IMR-90 (cell line): ENCODE data around the gene SKA3. TPM values are rescaled to one million over a fixed set of nuclear protein-coding genes. Genes with fewer than 3 reads are reported as not detected.

Experiments used
- ATAC-seq: fragments of 200-7000 bp; cut with Tn5 transposase; 2 replicates; pipeline ENCODE4 v1.9.1; 2020; ENCODE audit warnings: low read depth, mild to moderate bottlenecking, moderate library complexity
- BruUV-seq: library from RNA; stranded (reverse); fragments of 400-500 nt; replicated peaks from 2 replicates; lab custom pipeline; 2021; lab: Mats Ljungman, UMichigan
- CTCF ChIA-PET: fragments of 300-600 bp; formaldehyde crosslinking; extraction: SDS; loops from one replicate; lab custom pipeline; 2021; ENCODE audit warnings: antibody characterized with exemption; lab: Yijun Ruan, JAX
- POLR2A ChIA-PET: fragments of 300-600 bp; sonication (Branson Sonifier 250); formaldehyde crosslinking; loops from one replicate; lab custom pipeline; 2022; ENCODE audit warnings: antibody characterized with exemption; ENCODE audit not compliant: unreplicated experiment; lab: Charles Lee
- DNase-seq: peaks from one replicate; pipeline ENCODE4 v3.0.0; 2013
- H2AFZ ChIP-seq: replicated peaks from 2 replicates; pipeline ENCODE3; 2013; ENCODE audit warnings: low read length, mild to moderate bottlenecking; ENCODE audit not compliant: poor library complexity
- H2AK5ac ChIP-seq: 2 replicates; pipeline ENCODE4 v1.6.1; 2013; ENCODE audit warnings: low read depth, low read length, inconsistent platforms
- H2AK9ac ChIP-seq: replicated peaks from 2 replicates; pipeline ENCODE3; 2013; ENCODE audit warnings: mild to moderate bottlenecking, low read depth, low read length, moderate library complexity; ENCODE audit not compliant: poor library complexity
- H2BK120ac ChIP-seq: 2 replicates; pipeline ENCODE4 v1.6.1; 2013; ENCODE audit warnings: low read depth, low read length, inconsistent platforms
- H2BK15ac ChIP-seq: 3 replicates; pipeline ENCODE4 v1.6.1; 2013; ENCODE audit warnings: low read depth, low read length, inconsistent platforms
- H2BK20ac ChIP-seq: 2 replicates; pipeline ENCODE4 v1.6.1; 2013; ENCODE audit warnings: low read depth, mild to moderate bottlenecking, inconsistent platforms, low read length, moderate library complexity
- H2BK5ac ChIP-seq: 2 replicates; pipeline ENCODE4 v1.6.1; 2013; ENCODE audit warnings: mild to moderate bottlenecking, low read depth, low read length, inconsistent platforms; ENCODE audit not compliant: poor library complexity, severe bottlenecking
- H3K14ac ChIP-seq: replicated peaks from 2 replicates; pipeline ENCODE4 v1.6.1; 2013; ENCODE audit warnings: low read depth, low read length, inconsistent platforms
- H3K18ac ChIP-seq: 2 replicates; pipeline ENCODE4 v1.6.1; 2013; ENCODE audit warnings: low read depth, low read length, control low read depth
- H3K23ac ChIP-seq: 2 replicates; pipeline ENCODE4 v1.6.1; 2013; ENCODE audit warnings: low read depth, low read length, inconsistent platforms
- H3K27ac ChIP-seq: 2 replicates; pipeline ENCODE4 v1.5.1; 2013; ENCODE audit warnings: mild to moderate bottlenecking, control low read depth, low read length; ENCODE audit not compliant: insufficient read depth
- H3K27me3 ChIP-seq: 2 replicates; pipeline ENCODE4 v1.6.1; 2013; ENCODE audit warnings: low read length; ENCODE audit not compliant: control insufficient read depth, insufficient read depth
- H3K36me3 ChIP-seq: 2 replicates; pipeline ENCODE4 v1.6.1; 2013; ENCODE audit warnings: low read length, mixed read lengths; ENCODE audit not compliant: control insufficient read depth, insufficient read depth
- H3K4ac ChIP-seq: 2 replicates; pipeline ENCODE4 v1.6.1; 2013; ENCODE audit warnings: low read depth, low read length, inconsistent platforms
- H3K4me1 ChIP-seq: 2 replicates; pipeline ENCODE4 v1.6.1; 2013; ENCODE audit warnings: low read length, mixed read lengths; ENCODE audit not compliant: control insufficient read depth, insufficient read depth
- H3K4me2 ChIP-seq: 2 replicates; pipeline ENCODE4 v1.6.1; 2013; ENCODE audit warnings: low read depth, mild to moderate bottlenecking, control low read depth, low read length, moderate library complexity
- H3K4me3 ChIP-seq: 2 replicates; pipeline ENCODE4 v1.5.1; 2013; ENCODE audit warnings: low read depth, mild to moderate bottlenecking, control low read depth, low read length, moderate library complexity; ENCODE audit not compliant: insufficient read depth
- H3K56ac ChIP-seq: 2 replicates; pipeline ENCODE4 v1.6.1; 2013; ENCODE audit warnings: low read length, inconsistent platforms; ENCODE audit not compliant: insufficient read depth; ENCODE audit errors: extremely low read depth
- H3K79me1 ChIP-seq, 2 experiments: 2 replicates each; pipeline ENCODE4 v1.6.1; 2013; ENCODE audit warnings: low read length in 2 of 2, inconsistent platforms in 1 of 2, low read depth in 1 of 2
- H3K9ac ChIP-seq: 2 replicates; pipeline ENCODE4 v1.6.1; 2013; ENCODE audit warnings: low read depth, low read length, control low read depth
- H3K9me1 ChIP-seq: 2 replicates; pipeline ENCODE4 v1.6.1; 2013; ENCODE audit warnings: low read length, inconsistent platforms; ENCODE audit not compliant: insufficient read depth
- H3K9me3 ChIP-seq: 2 replicates; pipeline ENCODE4 v1.6.1; 2013; ENCODE audit warnings: low read length; ENCODE audit not compliant: control insufficient read depth, insufficient read depth
- H4K20me1 ChIP-seq: 2 replicates; pipeline ENCODE4 v1.6.1; 2013; ENCODE audit warnings: low read length, inconsistent platforms; ENCODE audit not compliant: insufficient read depth
- H4K5ac ChIP-seq: 2 replicates; pipeline ENCODE4 v1.6.1; 2013; ENCODE audit warnings: mild to moderate bottlenecking, low read depth, low read length, control low read depth
- H4K8ac ChIP-seq, 2 experiments: 2 replicates each; pipeline ENCODE4 v1.6.1; 2013; ENCODE audit warnings: low read depth in 2 of 2, low read length in 2 of 2, control low read depth in 1 of 2, inconsistent platforms in 1 of 2
- H4K91ac ChIP-seq: 2 replicates; pipeline ENCODE4 v1.6.1; 2013; ENCODE audit warnings: low read depth, low read length, inconsistent platforms; ENCODE audit not compliant: insufficient read depth
- BHLHE40 ChIP-seq: fragments of 150-350 bp; IDR thresholded peaks from 2 replicates; pipeline ENCODE4 v1.6.1; 2016; ENCODE audit warnings: mild to moderate bottlenecking, low read depth, low read length
- CEBPB ChIP-seq: IDR thresholded peaks from 2 replicates; pipeline ENCODE4 v1.6.1; 2012; ENCODE audit warnings: low read depth, low read length, improper control_type of control experiment
- CHD1 ChIP-seq: IDR thresholded peaks from 2 replicates; pipeline ENCODE4 v1.6.1; 2012; ENCODE audit warnings: low read depth, low read length, improper control_type of control experiment
- CTCF ChIP-seq: conservative IDR thresholded peaks from 2 replicates; pipeline ENCODE4 v1.5.1; 2012; ENCODE audit warnings: mild to moderate bottlenecking, low read depth, low read length, improper control_type of control experiment
- ELK1 ChIP-seq: fragments of 150-350 bp; IDR thresholded peaks from 2 replicates; pipeline ENCODE4 v1.6.1; 2016; ENCODE audit warnings: low read depth, mild to moderate bottlenecking, low read length, moderate library complexity, borderline replicate concordance
- FOS ChIP-seq: fragments of 150-350 bp; IDR thresholded peaks from 2 replicates; pipeline ENCODE4 v1.6.1; 2016; ENCODE audit warnings: low read depth, low read length
- MAFK ChIP-seq: IDR thresholded peaks from 2 replicates; pipeline ENCODE4 v1.6.1; 2012; ENCODE audit warnings: low read depth, low read length, improper control_type of control experiment
- MAZ ChIP-seq: IDR thresholded peaks from 2 replicates; pipeline ENCODE4 v1.6.1; 2012; ENCODE audit warnings: low read depth, mild to moderate bottlenecking, low read length, improper control_type of control experiment, moderate library complexity, borderline replicate concordance
- MXI1 ChIP-seq: IDR thresholded peaks from 2 replicates; pipeline ENCODE4 v1.6.1; 2012; ENCODE audit warnings: low read depth, mild to moderate bottlenecking, low read length, moderate library complexity, borderline replicate concordance
- NFE2L2 ChIP-seq: fragments of 150-350 bp; IDR thresholded peaks from 2 replicates; pipeline ENCODE4 v1.6.1; 2016; ENCODE audit warnings: low read depth, mild to moderate bottlenecking, low read length
- RAD21 ChIP-seq: IDR thresholded peaks from 2 replicates; pipeline ENCODE4 v1.6.1; 2012; ENCODE audit warnings: low read length, improper control_type of control experiment
- USF2 ChIP-seq: fragments of 150-350 bp; IDR thresholded peaks from 2 replicates; pipeline ENCODE4 v1.6.1; 2017; ENCODE audit warnings: mild to moderate bottlenecking, antibody characterized with exemption, low read length, low read depth
- WGBS, 2 experiments: methylation state at CpG; one replicate each; pipeline versions ENCODE4 v1.1.5 to v1.1.7; 2013; ENCODE audit warnings: missing lambda C conversion rate in 2 of 2; ENCODE audit not compliant: insufficient read length in 1 of 2; ENCODE audit errors: extremely low coverage in 2 of 2; 5-methylcytosine and 5-hydroxymethylcytosine counted together
- dilution Hi-C: fragments of 300-500 bp; cut with HindIII; formaldehyde crosslinking; loops from one replicate; pipeline ENCODE4 v1.14.3; 2018; ENCODE audit warnings: low sequenced_read_pairs; ENCODE audit not compliant: unreplicated experiment
- in situ Hi-C: fragments of 300-500 bp; cut with MboI; formaldehyde crosslinking; loops from 3 replicates; pipeline ENCODE4 v1.14.3; 2019; ENCODE audit warnings: low sequenced_read_pairs, inconsistent platforms, mixed read lengths
- intact Hi-C: fragments of 100-400 bp; cut with micrococcal nuclease; formaldehyde crosslinking; loops from 2 replicates; pipeline ENCODE4 v1.10.0; 2022
- polyA plus RNA-seq, 3 experiments: library from polyadenylated mRNA; depleted of rRNA; stranded (reverse); fragments of >200 nt; gene quantifications; 2 replicates each; pipeline ENCODE4 v1.2.3, GENCODE V29; 2012; ENCODE audit warnings: low replicate concordance in 1 of 3
- total RNA-seq: library from RNA; depleted of rRNA; stranded (reverse); fragments of >200 nt; gene quantifications from 2 replicates; pipeline ENCODE4 v1.2.3, GENCODE V29; 2012

SKA3 gene
- total and polyA plus RNA-seq, 2 of the 4 experiments (the other 2 are of a cell fraction): 11.7 to 15.6 TPM

- H3K27me3 ChIP-seq: no peaks in the 10 kb centered on the region
- no peak overlapping the region for H2AK9ac ChIP-seq
- H4K8ac ChIP-seq: no peak overlapping the region
- no peak overlapping the region for H4K91ac ChIP-seq
- no peak overlapping the region for H2BK15ac ChIP-seq
- H4K5ac ChIP-seq: no peak overlapping the region
- no peak overlapping the region for H3K9ac ChIP-seq
- H3K14ac ChIP-seq: no peak overlapping the region
- H2BK5ac ChIP-seq: no peak overlapping the region
- no peak for ATAC-seq
- no peak overlapping the region for H2AK5ac ChIP-seq
- H3K23ac ChIP-seq: no peak overlapping the region
- no peak overlapping the region for H3K4me3 ChIP-seq
- H3K36me3 ChIP-seq: no peaks in the 10 kb centered on the region
- no TSS peak for BruUV-seq
- ChIA-PET POLR2A (no interaction called here), CTCF (interaction anchor here (0.6 to 1.0 kb wide), 9 partner anchors 10 to 1061 kb away, joined by 3 to 5 read pairs (median 3); partner anchors contain the start of gene ZDHHC20)
- H3K4me1 ChIP-seq: no peaks in the 10 kb centered on the region; the same call in 1 of the 2 replicates
- no peak overlapping the region for H3K56ac ChIP-seq
- H3K18ac ChIP-seq: no peak overlapping the region
- no peak overlapping the region for H2BK20ac ChIP-seq
- no peaks in the 10 kb centered on the region for H3K79me1 ChIP-seq
- dilution Hi-C loops: no loop called here
- H2AFZ ChIP-seq: no peak overlapping the region
- intact Hi-C loops: no loop called here
- H3K9me1 ChIP-seq: no peaks in the 10 kb centered on the region; the same call in 1 of the 2 replicates
- no peak overlapping the region for H3K4me2 ChIP-seq
- 20% methylated on average over 1 of the region's 8 CpGs; no CpG with 5 or more reads in 1 of the 2 experiments for WGBS, 2 experiments
- H3K27ac ChIP-seq: no peak overlapping the region
- H3K9me3 ChIP-seq: no peaks in the 10 kb centered on the region
- no peak for DNase-seq
- H4K20me1 ChIP-seq: no peaks in the 10 kb centered on the region
- H3K4ac ChIP-seq: no peak overlapping the region
- in situ Hi-C loops: no loop called here
- TF ChIP-seq MXI1: no peak
- TF ChIP-seq RAD21: no peak
- no peak for TF ChIP-seq CTCF
- TF ChIP-seq BHLHE40: no peak
- no peak for TF ChIP-seq USF2
- TF ChIP-seq MAZ: no peak
- no peak for TF ChIP-seq CEBPB
- TF ChIP-seq FOS: no peak
- TF ChIP-seq CHD1: no peak
- no peak for TF ChIP-seq NFE2L2
- TF ChIP-seq ELK1: no peak
- no peak for TF ChIP-seq MAFK
- no peak overlapping the region for H2BK120ac ChIP-seq
These were observed 64.8 kb downstream of the SKA3 start for GRCh38 chr13:21111546-21111945.
